BJ (cell line): ENCODE measurements around the gene MIB2. TPM values are rescaled to one million over a fixed set of nuclear protein-coding genes. Genes with fewer than 3 reads are reported as not detected.

Experiments used
- CTCF ChIA-PET: fragments of 350-600 bp; formaldehyde crosslinking; extraction: SDS; loops from one replicate; lab custom pipeline; 2021; ENCODE audit warnings: antibody characterized with exemption, inconsistent platforms; lab: Yijun Ruan, JAX
- POLR2A ChIA-PET: fragments of 300-600 bp; sonication (Branson Sonifier 250); formaldehyde crosslinking; extraction: SDS; loops from one replicate; lab custom pipeline; 2021; ENCODE audit warnings: antibody characterized with exemption; lab: Charles Lee
- DNase-seq: peaks from one replicate; pipeline ENCODE4 v3.0.0-alpha.2; 2011; ENCODE audit warnings: low read depth
- H3K27me3 ChIP-seq: 2 replicates; pipeline ENCODE4 v1.6.0; 2011; ENCODE audit warnings: low read length; ENCODE audit not compliant: control insufficient read depth, insufficient read depth
- H3K36me3 ChIP-seq: 2 replicates; pipeline ENCODE4 v1.5.1; 2011; ENCODE audit warnings: low read length; ENCODE audit not compliant: control insufficient read depth, insufficient read depth
- H3K4me3 ChIP-seq: 2 replicates; pipeline ENCODE4 v1.5.1; 2011; ENCODE audit warnings: low read depth, mild to moderate bottlenecking, control low read depth, low read length
- CTCF ChIP-seq: IDR thresholded peaks from 2 replicates; pipeline ENCODE4 v1.5.1; 2011; ENCODE audit warnings: low read depth, mild to moderate bottlenecking, control low read depth, inconsistent platforms, low read length, moderate library complexity; ENCODE audit not compliant: insufficient read depth
- polyA plus RNA-seq: library from polyadenylated mRNA; depleted of rRNA; stranded (reverse); fragments of >200 nt; gene quantifications from 2 replicates; pipeline ENCODE4 v1.2.3, GENCODE V29; 2011

MIB2 gene
- polyA plus RNA-seq, 1 experiment = 23.1 TPM

GRCh38 chr1:1616045-1616790 lies 918 bp downstream of the MIB2 start:
- peaks cover 11% of the 10 kb centered on the region for H3K36me3 ChIP-seq
- POLR2A ChIA-PET = no interaction called here
- DNase-seq = no peak
- CTCF ChIA-PET = interaction anchor here (3.4 kb wide), 1 partner anchor 13 kb away, joined by 13 read pairs; no protein-coding TSS in a partner anchor
- peak overlapping the region; percentile 100 for H3K4me3 ChIP-seq
- H3K27me3 ChIP-seq = no peaks in the 10 kb centered on the region
- TF ChIP-seq CTCF = no peak

- H3K36me3 ChIP-seq = peaks cover 11% of the 10 kb centered on the region
- TF ChIP-seq CTCF = no peak
- no peak for DNase-seq
- POLR2A ChIA-PET = no interaction called here
- CTCF ChIA-PET = no interaction called here
- H3K27me3 ChIP-seq = no peaks in the 10 kb centered on the region
- peak overlapping the region; percentile 100 for H3K4me3 ChIP-seq
These were observed 1.5 kb downstream of the MIB2 start for GRCh38 chr1:1616838-1617237.

- H3K27me3 ChIP-seq = no peaks in the 10 kb centered on the region
- H3K36me3 ChIP-seq = peaks cover 11% of the 10 kb centered on the region
- H3K4me3 ChIP-seq = no peak overlapping the region
- ChIA-PET CTCF (no interaction called here), POLR2A (no interaction called here)
- no peak for DNase-seq
- TF ChIP-seq CTCF = no peak
These were observed 2.2 kb downstream of the MIB2 start for GRCh38 chr1:1617516-1617915.

- DNase-seq = no peak
- peaks cover 11% of the 10 kb centered on the region for H3K36me3 ChIP-seq
- ChIA-PET POLR2A (no interaction called here), CTCF (no interaction called here)
- TF ChIP-seq CTCF = no peak
- H3K27me3 ChIP-seq = no peaks in the 10 kb centered on the region
- H3K4me3 ChIP-seq = no peak overlapping the region
These were observed 2.6 kb downstream of the MIB2 start for GRCh38 chr1:1617925-1618324.

GRCh38 chr1:1618396-1619068 lies 3.2 kb downstream of the MIB2 start:
- no peak for TF ChIP-seq CTCF
- Histone ChIP-seq H3K36me3 (peaks cover 11% of the 10 kb centered on the region), H3K27me3 (no peaks in the 10 kb centered on the region), H3K4me3 (no peak overlapping the region)
- DNase-seq = no peak
- CTCF ChIA-PET = no interaction called here
- POLR2A ChIA-PET = no interaction called here
